HEK293T (cell line): ENCODE measurements around the gene UPK2.

Experiments used
- ARNT ChIP-seq: fragments of 450-650 bp; IDR thresholded peaks from 2 replicates; pipeline ENCODE4 v1.6.1; 2017; ENCODE audit warnings: mild to moderate bottlenecking
- BHLHE40 ChIP-seq: fragments of 450-650 bp; IDR thresholded peaks from 2 replicates; pipeline ENCODE4 v1.6.1; 2016; ENCODE audit warnings: mild to moderate bottlenecking, moderate library complexity, borderline replicate concordance
- LEF1 ChIP-seq: fragments of 450-650 bp; IDR thresholded peaks from 2 replicates; pipeline ENCODE4 v1.6.1; 2017; ENCODE audit warnings: mild to moderate bottlenecking, borderline replicate concordance
- SP1 ChIP-seq: fragments of 450-650 bp; IDR thresholded peaks from 2 replicates; pipeline ENCODE4 v1.6.1; 2017

- TF ChIP-seq BHLHE40 (no peak), LEF1 (no peak), ARNT (no peak), SP1 (no peak)
Observed at GRCh38 chr11:118958577-118958976, 2.5 kb downstream of the UPK2 start.
